GM12892 (cell line): Measurements from ENCODE around the gene ADPRHL1.

Experiments used
- POLR2A ChIP-seq: IDR thresholded peaks from 2 replicates; pipeline ENCODE4 v1.6.1; 2011; ENCODE audit warnings: low read depth, low read length, control low read depth
- POLR2AphosphoS5 ChIP-seq: IDR thresholded peaks from 2 replicates; pipeline ENCODE4 v1.6.1; 2011; ENCODE audit warnings: low read depth, low read length, control low read depth
- TAF1 ChIP-seq: IDR thresholded peaks from 2 replicates; pipeline ENCODE4 v1.6.1; 2011; ENCODE audit warnings: low read depth, mild to moderate bottlenecking, control low read depth, low read length, borderline replicate concordance

DNA sequence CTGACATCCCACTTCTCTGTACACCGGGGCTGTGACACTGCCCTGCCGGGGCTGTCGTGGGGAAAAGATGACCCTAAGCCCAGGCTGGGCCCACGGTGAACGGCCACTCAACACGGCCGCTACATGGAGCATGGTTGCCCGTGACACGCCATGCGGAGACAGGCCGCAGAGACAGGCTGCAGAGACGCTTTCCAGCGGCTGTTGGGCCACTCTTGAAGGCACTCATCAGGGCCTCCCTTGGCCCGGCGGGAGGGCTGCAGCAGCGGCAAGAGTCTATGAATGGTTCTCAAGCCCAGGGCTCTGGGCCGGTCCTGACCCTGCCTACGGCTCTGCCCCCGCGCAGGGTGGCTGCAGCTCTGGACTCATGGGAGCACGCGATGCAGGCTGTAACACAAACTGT, 22.1 kb downstream of the ADPRHL1 start:
- no peak for TF ChIP-seq TAF1
- TF ChIP-seq POLR2A = no peak
- TF ChIP-seq POLR2AphosphoS5 = no peak
